Adrenal gland (tissue), 12 donors: ENCODE results near the gene GALK1. TPM values are rescaled to one million over a fixed set of nuclear protein-coding genes. Genes with fewer than 3 reads are reported as not detected.

Experiments
- DNase-seq, 7 donors: peaks; one replicate each; pipeline ENCODE4 v3.0.0-alpha.2; 2019 to 2020
- H3K27ac ChIP-seq, 5 donors: fragments of 200-600 bp; sonication (generic) in 4 of 5; 1 replicate in 3 of 5; 2 replicates in 2 of 5; pipeline versions ENCODE4 v1.5.1 to v1.8.0; 2016 to 2020; ENCODE audit warnings: mild to moderate bottlenecking in 1 of 5
- H3K27me3 ChIP-seq: fragments of 200-600 bp; 2 replicates; pipeline ENCODE4 v1.8.0; 2021
- H3K36me3 ChIP-seq, 2 donors: fragments of 200-600 bp; replicated peaks in 1 of 2; 1 replicate in 1 of 2; 2 replicates in 1 of 2; pipeline versions ENCODE4 v1.5.1 to v1.8.0; 2018 to 2022
- H3K4me1 ChIP-seq, 2 donors: fragments of 200-600 bp; replicated peaks in 1 of 2; 1 replicate in 1 of 2; 2 replicates in 1 of 2; pipeline versions ENCODE4 v1.5.1 to v1.8.0; 2018 to 2021
- H3K4me3 ChIP-seq, 4 donors: fragments of 200-600 bp; sonication (generic) in 3 of 4; one replicate each; pipeline ENCODE4 v1.5.1; 2016 to 2018
- H3K9me3 ChIP-seq, 3 donors: fragments of 200-600 bp; sonication (generic) in 1 of 3; replicated peaks in 1 of 3; 1 replicate in 2 of 3; 2 replicates in 1 of 3; pipeline versions ENCODE4 v1.5.1 to v1.8.0; 2016 to 2021
- POLR2A ChIP-seq, 2 donors: fragments of 450-650 bp; IDR thresholded peaks; one replicate each; pipeline ENCODE4 v1.6.1; 2017; ENCODE audit warnings: antibody characterized with exemption in 2 of 2, mild to moderate bottlenecking in 2 of 2, moderate library complexity in 1 of 2
- WGBS, 4 donors: extraction: QIAGEN DNeasy Blood & Tissue Kit in 2 of 4; methylation state at CpG; one replicate each; pipeline versions ENCODE4 v1.1.5 to v1.1.7; 2013 to 2017; 5-methylcytosine and 5-hydroxymethylcytosine counted together
- intact Hi-C, 2 donors: fragments of 100-400 bp; cut with DNase I; formaldehyde crosslinking; loops; one replicate each; pipeline versions ENCODE4 v1.14.1 to v1.15.0; 2022 to 2023
- polyA plus RNA-seq, 3 donors: library from polyadenylated mRNA; stranded (reverse); fragments of 200-250 nt in 2 of 3; fragments of 350-450 nt in 1 of 3; fragmentation: Illumina TruSeq in 1 of 3; extraction: RNeasy Lipid Tissue Mini Kit (QIAGEN cat#74804) in 1 of 3; gene quantifications; one replicate each; pipeline ENCODE4 v1.2.3, GENCODE V29; 2013 to 2014
- total RNA-seq, 9 donors: library from RNA; depleted of rRNA in 4 of 9; stranded (reverse); fragments of >200 nt in 4 of 9; fragments of 120-200 nt in 1 of 9; fragmentation: NEBNext Ultra II Directional in 1 of 9; extraction: Animal tissue kit (Norgen Biotek cat#: 25700) in 1 of 9; gene quantifications; one replicate each; pipeline versions ENCODE4 v1.1.0 to v1.2.4, GENCODE V29; 2013 to 2023
- TF ChIP-seq, protein P1 (sequence below), 6 experiments: fragments of 450-650 bp in 4 of 6; fragments of 200-600 bp in 2 of 6; sonication (generic) in 1 of 6; IDR thresholded peaks; 1 replicate in 5 of 6; 2 replicates in 1 of 6; pipeline versions ENCODE4 v1.5.1 to v1.8.0; 2016 to 2021; ENCODE audit warnings: antibody characterized with exemption in 6 of 6, mild to moderate bottlenecking in 2 of 6, moderate library complexity in 1 of 6
- donor health status: healthy with polysubstance abuse.
- donor health status: Bipolar disorder and iron deficiency.
- donor health status: DM: yes; HTN: yes; CAD: no.
- donor health status: DM: no; HTN: no; CAD: no.
- donor health status: DM: no; HTN: no; CAD: no.
- donor health status: DM: yes; HTN: yes; CAD: no.

GALK1 gene
- total and polyA plus RNA-seq, 12 donors = 1.4 to 47.3 (median 25.3) TPM

- Histone ChIP-seq H3K9me3 (no peaks in the 10 kb centered on the region), H3K27ac (no peak overlapping the region), H3K4me1 (peaks cover 11 to 19% of the 10 kb centered on the region in 2 donors), H3K36me3 (no peaks in the 10 kb centered on the region), H3K4me3 (no peak overlapping the region), H3K27me3 (no peaks in the 10 kb centered on the region)
- WGBS, 4 donors = 70 to 76% (median 73%) methylated on average over 14 to 23 of the region's 23 CpGs
- peak in 1 of 7 donors; percentile 23 for DNase-seq
- intact Hi-C loops = no loop called here
- TF ChIP-seq, protein P1, sequence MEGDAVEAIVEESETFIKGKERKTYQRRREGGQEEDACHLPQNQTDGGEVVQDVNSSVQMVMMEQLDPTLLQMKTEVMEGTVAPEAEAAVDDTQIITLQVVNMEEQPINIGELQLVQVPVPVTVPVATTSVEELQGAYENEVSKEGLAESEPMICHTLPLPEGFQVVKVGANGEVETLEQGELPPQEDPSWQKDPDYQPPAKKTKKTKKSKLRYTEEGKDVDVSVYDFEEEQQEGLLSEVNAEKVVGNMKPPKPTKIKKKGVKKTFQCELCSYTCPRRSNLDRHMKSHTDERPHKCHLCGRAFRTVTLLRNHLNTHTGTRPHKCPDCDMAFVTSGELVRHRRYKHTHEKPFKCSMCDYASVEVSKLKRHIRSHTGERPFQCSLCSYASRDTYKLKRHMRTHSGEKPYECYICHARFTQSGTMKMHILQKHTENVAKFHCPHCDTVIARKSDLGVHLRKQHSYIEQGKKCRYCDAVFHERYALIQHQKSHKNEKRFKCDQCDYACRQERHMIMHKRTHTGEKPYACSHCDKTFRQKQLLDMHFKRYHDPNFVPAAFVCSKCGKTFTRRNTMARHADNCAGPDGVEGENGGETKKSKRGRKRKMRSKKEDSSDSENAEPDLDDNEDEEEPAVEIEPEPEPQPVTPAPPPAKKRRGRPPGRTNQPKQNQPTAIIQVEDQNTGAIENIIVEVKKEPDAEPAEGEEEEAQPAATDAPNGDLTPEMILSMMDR (IDR thresholded peaks at IDR 0.05) = no peak
Measured at GRCh38 chr17:75750661-75751423, 14.2 kb downstream of the GALK1 start.

DNA sequence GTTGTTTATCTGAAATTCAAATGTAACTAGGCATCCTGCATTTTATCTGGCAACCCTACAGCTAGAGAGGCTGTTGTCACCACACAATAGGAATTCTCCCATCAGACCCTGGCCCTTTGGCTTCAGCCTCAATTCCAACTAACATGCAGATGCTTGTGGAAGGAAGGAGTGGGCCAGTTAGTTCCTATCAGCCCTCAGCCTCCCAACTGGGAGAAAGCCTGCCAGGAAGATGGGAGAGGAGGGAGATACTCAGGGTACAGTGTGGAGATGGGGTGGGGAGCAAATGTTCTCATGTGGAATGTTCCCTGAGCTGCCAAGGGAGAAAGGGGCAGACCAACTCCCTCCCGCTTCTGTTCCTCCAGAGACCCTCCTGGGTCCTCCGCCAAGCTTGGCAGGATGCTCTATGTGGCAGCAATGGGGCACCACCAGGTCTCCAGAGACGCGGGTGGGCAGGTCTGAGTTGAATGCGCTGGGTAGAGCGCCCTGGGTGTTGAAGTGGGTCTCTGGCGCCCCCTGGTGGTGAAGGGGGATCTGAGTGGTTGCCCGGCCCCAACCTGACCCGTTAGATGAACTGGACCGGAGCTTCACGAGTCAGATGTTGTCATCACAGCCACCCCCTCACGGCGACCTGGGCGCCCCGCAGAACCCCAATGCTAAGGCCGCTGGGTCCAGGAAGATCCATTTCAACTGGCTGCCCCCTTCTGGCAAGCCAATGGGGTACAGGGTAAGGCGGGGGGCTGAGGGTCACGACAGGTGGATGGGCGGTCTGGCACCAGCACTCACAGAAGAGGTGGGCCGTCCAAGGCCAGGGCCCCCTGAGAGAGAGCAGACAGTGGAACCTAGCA is 15.2 kb downstream of the GALK1 start:
- no peaks in the 10 kb centered on the region for H3K36me3 ChIP-seq
- TF ChIP-seq POLR2A (IDR thresholded peaks at IDR 0.05) = no peak
- TF ChIP-seq, protein P1 (IDR thresholded peaks at IDR 0.05) = peak; percentile 83 to 97 (median 93)
- peaks cover 11 to 19% of the 10 kb centered on the region in 2 donors for H3K4me1 ChIP-seq
- H3K27ac ChIP-seq = peak overlapping the region in 1 of 5 donors; percentile 23
- intact Hi-C loops = loop anchor here in 1 of 2 donors (5.0 kb wide), 1 partner anchor 117 kb away; the partner anchor contains the start of gene SMIM5
- H3K4me3 ChIP-seq = no peak overlapping the region
- no peaks in the 10 kb centered on the region for H3K27me3 ChIP-seq
- H3K9me3 ChIP-seq = no peaks in the 10 kb centered on the region
- WGBS, 4 donors = 14 to 37% (median 18%) methylated on average over 4 to 20 of the region's 20 CpGs
- DNase-seq = peak; percentile 81 to 96 (median 91)

- 58 to 73% (median 66%) methylated on average over 3 to 9 of the region's 9 CpGs for WGBS, 4 donors
- intact Hi-C loops = loop anchor here in 1 of 2 donors (5.0 kb wide), 1 partner anchor 116 kb away; the partner anchor contains the start of gene SMIM5
- H3K36me3 ChIP-seq = no peaks in the 10 kb centered on the region
Measured at GRCh38 chr17:75748706-75749105, 16.3 kb downstream of the GALK1 start.

More at GRCh38 chr17:75748706-75749105, 16.3 kb downstream of the GALK1 start:
- no peak for DNase-seq
- H3K27ac ChIP-seq = no peak overlapping the region
- no peak for TF ChIP-seq POLR2A (IDR thresholded peaks at IDR 0.05)
- TF ChIP-seq, protein P1 (IDR thresholded peaks at IDR 0.05) = no peak
- H3K9me3 ChIP-seq = no peaks in the 10 kb centered on the region
- peaks cover 5 to 13% of the 10 kb centered on the region in 2 donors for H3K4me1 ChIP-seq
- H3K27me3 ChIP-seq = no peaks in the 10 kb centered on the region
- H3K4me3 ChIP-seq = no peak overlapping the region
